Measurements from ENCODE around the gene CLSTN2.
A peak's percentile ranks its signal among the peaks of the same experiment; 100 is the strongest.

The CLSTN2 gene

GRCh38 chr3:140234256-140234655, 299.3 kb downstream of the CLSTN2 start:
- H2BK120ac ChIP-seq (ENCODE audit: insufficient read depth, low read length, poor library complexity): no peak overlapping the region
- H3K79me2 ChIP-seq (ENCODE audit: control insufficient read depth, insufficient read depth, low read length, poor library complexity): no peaks in the 10 kb centered on the region
- no peak for DNase-seq
- no peaks in the 10 kb centered on the region for H3K4me1 ChIP-seq (ENCODE audit: control insufficient read depth in 1 of 2, insufficient read depth in 2 of 2, low read length in 2 of 2)
- WGBS (ENCODE audit: extremely low coverage, insufficient coverage, insufficient read length): no CpG with 5 or more reads among the region's 4 CpGs
- no peak overlapping the region for H4K8ac ChIP-seq (ENCODE audit: low read depth, low read length)
- no peak overlapping the region for H2BK12ac ChIP-seq (ENCODE audit: low read length)
- no peaks in the 10 kb centered on the region for H3K27me3 ChIP-seq (ENCODE audit: insufficient read depth, low read length)
- no peaks in the 10 kb centered on the region for H3K9me3 ChIP-seq (ENCODE audit: insufficient read depth, low read depth, low read length)
- H2AFZ ChIP-seq (ENCODE audit: insufficient read depth, low read length, poor library complexity): no peak overlapping the region
- no peaks in the 10 kb centered on the region for H3K79me1 ChIP-seq (ENCODE audit: low read length)
- no peak overlapping the region for H3K4me2 ChIP-seq (ENCODE audit: low read length)
- no peaks in the 10 kb centered on the region for H3K36me3 ChIP-seq (ENCODE audit: control insufficient read depth in 1 of 2, insufficient read depth in 2 of 2, low read length in 2 of 2)
- H3K9ac ChIP-seq (ENCODE audit: low read length): no peak overlapping the region
- no peak overlapping the region for H3K14ac ChIP-seq (ENCODE audit: low read length)
- H3K4me3 ChIP-seq (ENCODE audit: low read depth, low read length): no peak overlapping the region
- no peak overlapping the region for H2AK5ac ChIP-seq (ENCODE audit: low read length)
- no peak overlapping the region for H3K18ac ChIP-seq (ENCODE audit: low read length)
- no peak overlapping the region for H3K27ac ChIP-seq (ENCODE audit: low read depth, low read length)
- no peak overlapping the region for H3K4ac ChIP-seq (ENCODE audit: low read depth, low read length)
- H4K12ac ChIP-seq (ENCODE audit: low read depth, low read length): no peak overlapping the region
- H4K91ac ChIP-seq (ENCODE audit: low read depth, low read length): no peak overlapping the region
- no peak overlapping the region for H3K23ac ChIP-seq (ENCODE audit: low read length)
- H2BK5ac ChIP-seq (ENCODE audit: low read depth, low read length, poor library complexity): no peak overlapping the region

GRCh38 chr3:140236836-140237501, 302.0 kb downstream of the CLSTN2 start:
- H3K14ac ChIP-seq (ENCODE audit: low read length): no peak overlapping the region
- H2AFZ ChIP-seq (ENCODE audit: insufficient read depth, low read length, poor library complexity): no peak overlapping the region
- no peak overlapping the region for H2AK5ac ChIP-seq (ENCODE audit: low read length)
- no CpG with 5 or more reads among the region's 5 CpGs for WGBS (ENCODE audit: extremely low coverage, insufficient coverage, insufficient read length)
- no peak overlapping the region for H3K9ac ChIP-seq (ENCODE audit: low read length)
- no peak overlapping the region for H2BK5ac ChIP-seq (ENCODE audit: low read depth, low read length, poor library complexity)
- H3K79me2 ChIP-seq (ENCODE audit: control insufficient read depth, insufficient read depth, low read length, poor library complexity): no peaks in the 10 kb centered on the region
- no peaks in the 10 kb centered on the region for H3K9me3 ChIP-seq (ENCODE audit: insufficient read depth, low read depth, low read length)
- H3K27me3 ChIP-seq (ENCODE audit: insufficient read depth, low read length): no peaks in the 10 kb centered on the region
- H4K8ac ChIP-seq (ENCODE audit: low read depth, low read length): no peak overlapping the region
- H4K91ac ChIP-seq (ENCODE audit: low read depth, low read length): no peak overlapping the region
- H3K4me1 ChIP-seq (ENCODE audit: control insufficient read depth in 1 of 2, insufficient read depth in 2 of 2, low read length in 2 of 2): no peaks in the 10 kb centered on the region
- H3K36me3 ChIP-seq (ENCODE audit: control insufficient read depth in 1 of 2, insufficient read depth in 2 of 2, low read length in 2 of 2): no peaks in the 10 kb centered on the region
- H3K4me2 ChIP-seq (ENCODE audit: low read length): no peak overlapping the region
- H3K18ac ChIP-seq (ENCODE audit: low read length): no peak overlapping the region
- H4K12ac ChIP-seq (ENCODE audit: low read depth, low read length): no peak overlapping the region
- H3K4ac ChIP-seq (ENCODE audit: low read depth, low read length): no peak overlapping the region
- H3K23ac ChIP-seq (ENCODE audit: low read length): no peak overlapping the region
- DNase-seq: peak in 1 of 2 donors; percentile 0
- no peak overlapping the region for H3K4me3 ChIP-seq (ENCODE audit: low read depth, low read length)
- no peaks in the 10 kb centered on the region for H3K79me1 ChIP-seq (ENCODE audit: low read length)
- H2BK120ac ChIP-seq (ENCODE audit: insufficient read depth, low read length, poor library complexity): no peak overlapping the region
- H3K27ac ChIP-seq (ENCODE audit: low read depth, low read length): no peak overlapping the region
- H2BK12ac ChIP-seq (ENCODE audit: low read length): no peak overlapping the region

- H3K4me3 ChIP-seq (ENCODE audit: low read depth, low read length): no peak overlapping the region
- no peaks in the 10 kb centered on the region for H3K79me2 ChIP-seq (ENCODE audit: control insufficient read depth, insufficient read depth, low read length, poor library complexity)
- H3K27me3 ChIP-seq (ENCODE audit: insufficient read depth, low read length): no peaks in the 10 kb centered on the region
- H3K79me1 ChIP-seq (ENCODE audit: low read length): no peaks in the 10 kb centered on the region
- H3K9me3 ChIP-seq (ENCODE audit: insufficient read depth, low read depth, low read length): no peaks in the 10 kb centered on the region
- no peak overlapping the region for H2BK12ac ChIP-seq (ENCODE audit: low read length)
- no peak overlapping the region for H4K91ac ChIP-seq (ENCODE audit: low read depth, low read length)
- no peak overlapping the region for H3K14ac ChIP-seq (ENCODE audit: low read length)
- no peak overlapping the region for H2AFZ ChIP-seq (ENCODE audit: insufficient read depth, low read length, poor library complexity)
- no peak overlapping the region for H3K4me2 ChIP-seq (ENCODE audit: low read length)
- no peaks in the 10 kb centered on the region for H3K36me3 ChIP-seq (ENCODE audit: control insufficient read depth in 1 of 2, insufficient read depth in 2 of 2, low read length in 2 of 2)
- H4K8ac ChIP-seq (ENCODE audit: low read depth, low read length): no peak overlapping the region
- H3K18ac ChIP-seq (ENCODE audit: low read length): no peak overlapping the region
- H3K9ac ChIP-seq (ENCODE audit: low read length): no peak overlapping the region
- H3K23ac ChIP-seq (ENCODE audit: low read length): no peak overlapping the region
- H2BK120ac ChIP-seq (ENCODE audit: insufficient read depth, low read length, poor library complexity): no peak overlapping the region
- no peak overlapping the region for H2AK5ac ChIP-seq (ENCODE audit: low read length)
- no CpG with 5 or more reads among the region's 2 CpGs for WGBS (ENCODE audit: extremely low coverage, insufficient coverage, insufficient read length)
- DNase-seq: no peak
- H4K12ac ChIP-seq (ENCODE audit: low read depth, low read length): no peak overlapping the region
- H3K4ac ChIP-seq (ENCODE audit: low read depth, low read length): no peak overlapping the region
- H3K27ac ChIP-seq (ENCODE audit: low read depth, low read length): no peak overlapping the region
- peaks cover 0 to 1% of the 10 kb centered on the region in 2 experiments for H3K4me1 ChIP-seq (ENCODE audit: control insufficient read depth in 1 of 2, insufficient read depth in 2 of 2, low read length in 2 of 2)
- H2BK5ac ChIP-seq (ENCODE audit: low read depth, low read length, poor library complexity): no peak overlapping the region
Measured at GRCh38 chr3:140238646-140239314, 303.8 kb downstream of the CLSTN2 start.

GRCh38 chr3:140242818-140243276, 307.9 kb downstream of the CLSTN2 start:
- Histone ChIP-seq H3K36me3 (ENCODE audit: control insufficient read depth in 1 of 2, insufficient read depth in 2 of 2, low read length in 2 of 2) (no peaks in the 10 kb centered on the region), H3K27me3 (ENCODE audit: insufficient read depth, low read length) (no peaks in the 10 kb centered on the region), H3K79me1 (ENCODE audit: low read length) (no peaks in the 10 kb centered on the region), H2BK12ac (ENCODE audit: low read length) (no peak overlapping the region), H3K9me3 (ENCODE audit: insufficient read depth, low read depth, low read length) (no peaks in the 10 kb centered on the region), H3K23ac (ENCODE audit: low read length) (no peak overlapping the region), H3K18ac (ENCODE audit: low read length) (no peak overlapping the region), H2AFZ (ENCODE audit: insufficient read depth, low read length, poor library complexity) (no peak overlapping the region), H4K91ac (ENCODE audit: low read depth, low read length) (no peak overlapping the region), H3K9ac (ENCODE audit: low read length) (no peak overlapping the region), H3K4ac (ENCODE audit: low read depth, low read length) (no peak overlapping the region), H4K8ac (ENCODE audit: low read depth, low read length) (no peak overlapping the region), H2BK120ac (ENCODE audit: insufficient read depth, low read length, poor library complexity) (no peak overlapping the region), H2AK5ac (ENCODE audit: low read length) (no peak overlapping the region), H3K14ac (ENCODE audit: low read length) (no peak overlapping the region), H3K79me2 (ENCODE audit: control insufficient read depth, insufficient read depth, low read length, poor library complexity) (no peaks in the 10 kb centered on the region), H3K4me3 (ENCODE audit: low read depth, low read length) (no peak overlapping the region), H4K12ac (ENCODE audit: low read depth, low read length) (no peak overlapping the region), H3K27ac (ENCODE audit: low read depth, low read length) (no peak overlapping the region), H3K4me2 (ENCODE audit: low read length) (no peak overlapping the region), H3K4me1 (ENCODE audit: control insufficient read depth in 1 of 2, insufficient read depth in 2 of 2, low read length in 2 of 2) (peaks cover 0 to 7% of the 10 kb centered on the region in 2 experiments), H2BK5ac (ENCODE audit: low read depth, low read length, poor library complexity) (no peak overlapping the region)
- no peak for DNase-seq
- no CpG with 5 or more reads among the region's 5 CpGs for WGBS (ENCODE audit: extremely low coverage, insufficient coverage, insufficient read length)
